IPS DF 4.7 (cell line): ENCODE measurements around the gene CIC.

Experiments
- DNase-seq: peaks from one replicate; pipeline ENCODE4 v3.0.0-alpha.2; 2013; ENCODE audit warnings: low spot score; ENCODE audit errors: extremely low read depth

CIC gene

GRCh38 chr19:42275103-42275502, 6.1 kb downstream of the CIC start:
- DNase-seq, result no peak

DNA sequence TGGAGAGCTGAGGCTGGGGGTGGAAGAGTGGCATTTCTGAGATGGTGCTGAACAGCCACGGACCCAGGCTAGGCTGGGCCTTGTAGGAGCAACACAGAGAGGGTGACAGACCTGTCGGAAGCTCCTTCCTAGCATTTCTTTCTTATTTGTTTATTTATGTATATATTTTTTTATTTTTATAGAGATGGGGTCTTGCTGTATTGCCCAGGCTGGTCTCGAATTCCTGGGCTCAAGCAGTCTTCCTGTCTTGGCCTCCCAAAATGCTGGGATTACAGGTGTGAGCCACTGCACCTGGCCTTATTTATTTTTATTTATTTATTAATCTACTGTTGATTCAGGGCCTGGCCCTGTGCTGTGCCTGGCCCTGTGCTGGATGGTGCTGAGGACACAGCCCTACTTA, 6.5 kb downstream of the CIC start:
- no peak for DNase-seq

- DNase-seq, result no peak
These were observed 7.2 kb downstream of the CIC start for GRCh38 chr19:42276284-42276683.

GRCh38 chr19:42276821-42277220, 7.8 kb downstream of the CIC start:
- DNase-seq, result no peak

DNA sequence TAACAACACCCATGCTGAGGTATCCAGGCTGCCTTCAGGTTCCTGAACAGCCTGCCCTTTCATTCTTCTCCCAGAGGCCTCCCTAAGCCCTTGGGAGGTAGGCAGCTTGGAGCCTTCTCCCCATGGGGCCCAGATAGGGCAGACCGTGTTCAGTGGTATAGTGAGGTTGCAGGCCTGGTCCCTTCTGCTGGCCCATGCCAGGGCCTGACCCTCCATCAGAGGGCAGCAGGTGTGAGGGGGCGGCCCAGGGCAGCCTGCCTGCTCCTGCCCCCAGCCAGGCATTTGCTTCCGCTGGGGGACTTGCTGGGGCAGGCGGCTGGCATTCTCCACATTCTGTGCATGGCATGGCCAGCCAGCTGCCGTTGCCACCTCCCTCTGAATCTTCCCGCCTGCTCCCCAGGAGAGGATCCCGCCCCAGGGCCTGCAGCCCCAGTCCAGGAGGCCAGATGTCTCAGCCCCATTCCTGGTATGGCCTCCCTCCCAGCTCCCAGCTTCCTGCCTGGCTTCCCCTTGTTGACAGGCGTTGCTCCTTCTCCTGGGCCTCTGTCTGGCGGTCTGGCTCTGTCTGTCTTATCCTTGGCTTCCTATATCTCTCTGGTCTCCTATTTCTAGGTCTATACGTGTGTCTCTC, 8.9 kb downstream of the CIC start:
- no peak for DNase-seq

GRCh38 chr19:42278452-42279154, 9.6 kb downstream of the CIC start:
- no peak for DNase-seq

DNA sequence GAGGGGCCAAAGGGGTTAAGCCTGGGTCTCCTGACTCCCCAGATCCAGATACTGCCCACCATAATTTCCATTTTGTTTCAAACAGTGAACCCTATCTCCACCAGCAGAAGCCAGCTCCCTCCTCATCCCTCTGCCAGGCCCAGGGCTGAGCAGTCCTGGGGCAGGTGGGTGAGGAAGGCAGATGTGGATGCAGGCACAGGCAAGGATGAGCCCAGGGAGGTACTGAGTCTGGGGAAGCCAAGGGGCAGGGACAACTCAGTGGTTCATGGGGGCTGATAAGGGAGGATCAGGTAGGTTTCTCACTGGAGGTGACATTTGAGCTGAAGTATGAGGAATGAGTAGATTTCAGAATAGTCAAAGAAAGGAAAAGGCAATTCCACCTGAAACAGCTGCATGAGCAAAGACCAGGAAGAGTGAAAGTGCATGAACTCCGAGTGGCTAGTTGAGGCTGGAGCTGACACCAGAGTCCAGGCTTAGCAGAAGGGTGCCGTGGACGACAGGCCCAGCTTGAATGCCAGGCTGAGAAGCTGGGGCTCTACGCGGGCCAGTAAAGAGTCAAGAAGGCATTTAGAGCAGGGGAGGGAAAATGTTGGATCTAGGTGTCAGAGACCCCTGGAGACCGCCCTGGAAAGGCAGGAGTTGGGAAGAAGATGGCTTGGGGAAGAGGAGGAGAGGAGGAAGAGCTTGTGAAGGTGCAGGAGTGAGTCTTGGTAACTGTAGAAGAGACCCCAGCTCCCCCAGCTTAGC, 10.3 kb downstream of the CIC start:
- DNase-seq, result no peak

- no peak for DNase-seq
These were observed 11.1 kb downstream of the CIC start for GRCh38 chr19:42279902-42280814.

- no peak for DNase-seq
These were observed 11.7 kb downstream of the CIC start for GRCh38 chr19:42280815-42281145.

DNA sequence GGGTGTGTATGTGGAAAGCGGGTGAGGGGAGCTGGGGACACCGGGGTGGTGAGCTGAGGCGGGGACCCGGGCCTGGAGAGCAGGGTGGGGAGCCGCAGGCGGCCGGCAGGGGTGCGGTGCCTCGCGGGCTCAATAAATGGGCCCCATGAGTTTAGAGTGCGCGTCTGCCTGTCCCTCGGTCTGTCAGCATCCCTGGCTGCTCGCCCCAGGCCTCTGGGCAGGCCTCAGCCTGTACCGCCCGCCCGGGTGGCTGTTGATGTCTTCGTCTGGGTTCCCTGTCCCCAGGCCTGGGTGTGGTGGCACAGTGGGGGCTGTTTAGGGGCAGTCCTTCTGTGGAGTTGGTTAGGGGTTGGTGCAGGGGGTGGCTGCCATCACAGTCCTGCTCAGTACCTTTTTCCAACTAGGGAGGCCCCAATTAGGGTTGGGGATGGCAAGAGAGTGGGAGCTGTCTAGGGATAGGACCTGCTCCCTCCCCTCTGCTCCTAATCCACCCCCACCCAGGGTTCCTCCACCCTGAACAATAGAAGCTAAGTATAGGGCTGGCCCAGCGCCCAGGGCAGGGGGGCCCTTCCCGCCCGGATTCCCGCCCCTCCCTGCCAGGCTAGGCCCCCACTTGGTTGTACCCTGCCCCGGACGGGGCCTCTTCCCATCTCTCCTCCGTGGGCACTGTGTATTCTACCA, 12.2 kb downstream of the CIC start:
- no peak for DNase-seq

DNA sequence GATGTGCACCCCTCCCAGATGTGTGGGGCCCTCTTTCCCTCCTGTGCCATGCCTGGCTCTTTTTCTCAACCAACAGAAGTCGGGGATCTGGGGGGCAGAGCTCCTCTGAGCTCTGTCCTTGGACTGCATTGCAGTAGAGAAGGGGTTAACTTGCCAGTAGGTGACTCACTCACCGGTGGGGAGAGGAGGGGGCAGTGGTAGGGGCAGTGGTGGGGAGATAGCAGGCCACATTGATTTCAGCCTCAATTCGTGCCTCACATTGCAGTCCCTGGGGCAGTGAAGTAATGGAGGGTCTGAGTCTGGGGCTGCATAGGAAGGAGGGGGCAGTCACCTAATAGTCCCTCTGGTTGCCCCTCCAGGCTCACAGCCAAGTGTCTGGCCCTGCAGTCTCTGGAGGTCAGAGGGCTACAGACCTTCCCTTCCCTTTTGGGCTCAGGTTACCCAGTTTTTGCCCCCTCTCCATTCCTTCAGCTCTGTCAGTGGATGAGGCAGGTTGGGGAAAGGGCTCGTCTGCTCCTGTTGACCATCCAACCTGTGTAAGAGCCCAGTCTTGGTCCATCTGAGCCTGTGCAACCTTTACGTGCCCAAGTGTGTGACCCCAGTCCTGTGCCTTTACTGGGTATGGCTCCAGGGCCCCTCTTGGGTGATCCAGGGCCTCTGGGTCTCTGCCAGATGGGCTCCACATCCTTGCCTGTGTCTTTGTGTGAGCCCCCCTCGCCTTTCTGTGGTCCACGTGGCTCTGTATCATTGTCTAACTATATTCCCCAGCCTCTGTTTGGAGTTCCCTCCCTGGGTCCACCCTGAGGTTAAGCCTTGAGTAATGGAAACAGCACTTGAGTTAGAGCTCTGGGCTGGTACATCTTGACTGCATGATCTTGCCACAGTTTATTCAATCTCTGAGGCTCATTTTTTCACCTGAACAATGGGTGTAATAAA, 13.0 kb downstream of the CIC start:
- DNase-seq, result no peak

GRCh38 chr19:42282819-42283187, 13.8 kb downstream of the CIC start:
- DNase-seq, result no peak

DNA sequence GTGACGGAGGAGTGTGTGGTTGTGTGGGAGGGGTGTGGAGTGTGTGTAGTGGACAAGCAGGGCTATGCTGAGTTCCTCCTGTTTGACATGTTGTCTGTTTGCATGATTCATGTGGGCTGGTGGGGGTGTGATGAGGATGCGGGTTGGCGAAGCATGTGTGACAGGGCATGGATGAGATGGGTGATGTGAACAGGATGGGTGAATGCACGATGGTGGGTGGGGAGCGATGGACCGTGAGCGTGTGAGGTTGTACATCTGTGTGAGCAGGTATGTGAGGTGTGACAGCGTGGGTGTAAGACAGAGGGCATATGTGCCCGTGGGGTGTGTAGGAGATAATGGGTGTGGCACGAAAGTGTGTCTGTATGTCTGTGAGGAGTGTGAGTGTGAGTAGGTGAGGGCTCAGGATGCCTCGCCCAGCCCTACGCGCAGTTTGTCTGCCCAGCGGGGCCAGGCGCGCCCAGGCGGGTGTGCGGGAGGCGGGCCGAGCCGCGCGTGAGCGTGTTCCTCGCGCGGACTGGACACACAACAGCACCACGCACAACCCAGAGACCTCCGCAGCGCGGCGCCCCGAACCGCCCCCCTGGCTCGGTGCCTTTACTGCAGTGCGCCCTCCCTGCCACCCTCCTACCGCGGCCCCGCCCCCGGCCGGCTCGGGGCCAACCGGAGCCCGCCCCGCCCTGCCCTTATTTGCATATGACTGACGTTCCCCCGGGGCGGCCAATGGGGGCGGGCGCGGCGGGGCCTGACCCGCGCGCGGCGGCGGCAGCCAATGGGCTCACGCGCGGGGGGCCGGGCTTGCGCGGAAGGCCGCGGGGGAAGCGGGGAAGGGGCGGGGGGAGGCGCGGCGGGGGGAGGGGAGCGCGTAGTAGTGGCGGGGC, 14.4 kb downstream of the CIC start:
- no peak for DNase-seq

DNA sequence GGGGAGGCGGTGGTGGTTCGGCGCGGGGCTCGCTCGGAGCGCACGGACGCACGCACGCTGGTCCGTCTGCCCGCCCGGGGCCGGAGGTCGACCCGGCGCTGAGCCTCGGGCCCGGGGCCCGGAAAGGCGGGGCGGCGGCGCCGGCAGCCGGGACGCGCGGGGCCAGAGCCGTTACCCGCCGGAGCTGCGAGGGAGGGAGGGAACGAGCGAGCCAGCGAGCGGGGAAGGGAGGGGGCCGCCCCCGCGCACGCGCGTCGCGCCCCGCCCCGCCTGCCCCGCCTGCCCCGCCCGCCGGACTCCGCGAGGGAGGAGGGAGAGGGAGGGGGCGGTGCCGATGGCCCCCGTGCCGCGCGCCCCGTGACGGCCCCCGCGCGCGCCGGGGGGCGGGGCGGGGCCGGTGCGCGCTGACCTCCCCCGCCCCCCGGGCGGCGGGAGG, 15.0 kb downstream of the CIC start:
- DNase-seq, result no peak

DNA sequence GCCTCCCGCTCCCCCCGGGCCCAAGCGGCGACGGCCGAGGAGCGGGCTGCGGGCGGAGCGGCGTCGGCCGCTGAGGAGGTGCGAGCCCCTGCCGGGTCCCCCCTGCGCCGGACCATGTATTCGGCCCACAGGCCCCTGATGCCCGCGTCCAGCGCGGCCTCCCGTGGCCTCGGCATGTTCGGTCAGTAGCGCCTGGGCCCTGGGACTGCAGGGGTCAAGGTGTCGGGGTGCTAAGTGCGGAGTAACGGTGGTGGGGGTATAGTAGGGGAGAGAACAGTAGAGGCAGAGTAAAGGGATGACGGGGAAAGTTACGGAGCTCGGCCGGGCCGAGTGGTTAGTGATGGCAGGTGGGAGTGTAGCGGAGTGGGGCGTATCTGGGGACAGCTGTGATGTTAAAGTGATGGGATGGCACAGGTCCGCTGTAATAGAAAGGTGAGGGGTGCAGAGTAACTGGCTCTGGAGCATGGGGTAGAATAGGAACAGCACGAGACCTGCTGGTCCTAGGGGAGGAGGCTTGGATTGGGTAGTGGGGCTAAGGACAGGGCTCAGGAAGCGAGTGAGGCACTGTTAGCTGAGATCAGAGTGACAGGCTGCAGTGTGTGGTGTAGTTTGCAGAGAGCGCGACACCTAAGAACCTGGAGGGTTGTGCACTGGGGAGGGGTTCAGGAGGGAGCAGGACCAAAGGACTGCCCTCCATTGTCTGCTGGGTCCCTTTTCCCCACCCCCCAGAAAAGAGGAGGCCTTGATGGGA, 15.7 kb downstream of the CIC start:
- no peak for DNase-seq

DNA sequence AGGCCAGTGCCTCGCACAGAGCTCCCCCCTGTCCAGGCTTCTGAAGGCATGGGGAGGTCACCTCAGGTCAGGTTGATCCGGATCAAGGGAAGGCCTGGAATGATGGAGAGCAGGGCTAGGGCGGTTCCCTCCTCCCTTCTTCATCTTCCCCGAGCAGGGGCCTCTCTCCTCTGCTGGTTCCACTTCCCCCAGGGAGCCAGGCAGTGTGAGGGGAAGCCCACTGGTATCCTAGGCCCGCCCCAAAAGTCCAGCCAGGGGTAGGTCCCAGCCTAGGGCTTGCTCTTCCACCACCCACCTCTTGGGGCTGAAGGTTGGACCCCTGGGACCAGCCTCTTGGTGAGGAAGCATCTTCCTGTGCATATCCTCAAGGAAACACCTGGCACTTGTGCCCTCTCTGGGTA, 16.5 kb downstream of the CIC start:
- DNase-seq, result no peak

DNA sequence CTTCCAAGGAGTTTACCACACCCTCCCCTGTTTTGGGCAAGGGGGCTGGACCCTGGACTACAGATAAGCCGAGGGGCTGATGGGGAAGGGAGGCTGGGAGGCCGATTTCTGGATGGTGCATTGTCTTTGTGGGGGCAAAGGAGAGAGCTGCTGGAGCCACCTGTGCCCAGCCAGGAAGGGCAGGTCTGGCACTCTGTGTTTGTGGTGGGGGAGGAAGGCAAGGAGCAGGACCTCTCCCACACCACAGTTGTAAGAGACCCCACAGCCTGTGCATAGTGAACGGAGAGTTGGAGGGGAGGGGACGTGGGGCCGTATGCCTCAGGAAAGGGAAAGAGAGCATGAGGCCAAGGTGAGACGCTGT, 16.9 kb downstream of the CIC start:
- no peak for DNase-seq

- no peak for DNase-seq
These were observed 17.4 kb downstream of the CIC start for GRCh38 chr19:42286349-42287016.
